Measurements from ENCODE around the gene RHBDD3.

Gene RHBDD3

GRCh38 chr22:29267858-29268510 lies at the start of gene RHBDD3, which contains the start of gene EWSR1:
RHBDD3 (minus strand) TSS chr22:29267981; CDS start chr22:29265626, 2,355 bp downstream.
EWSR1 (plus strand) TSS chr22:29268268; CDS start chr22:29268337, 69 bp downstream.
- DNase-seq = peak; percentile 95

GRCh38 chr22:29316141-29316828 lies 48.5 kb upstream of the RHBDD3 start:
- DNase-seq = no peak

- DNase-seq = peak; percentile 22
These were observed 47.7 kb upstream of the RHBDD3 start, which contains the start of gene RASL10A for GRCh38 chr22:29315286-29316140. RASL10A (minus strand) TSS chr22:29315697; CDS start chr22:29315246, 451 bp downstream.

- DNase-seq = no peak
These were observed 46.9 kb upstream of the RHBDD3 start for GRCh38 chr22:29314537-29315285.

- no peak for DNase-seq
These were observed 46.0 kb upstream of the RHBDD3 start for GRCh38 chr22:29313576-29314466.

GRCh38 chr22:29313126-29313575 lies 45.4 kb upstream of the RHBDD3 start:
- no peak for DNase-seq

- DNase-seq = no peak
These were observed 44.7 kb upstream of the RHBDD3 start for GRCh38 chr22:29312218-29313125.

GRCh38 chr22:29311464-29312217 lies 43.9 kb upstream of the RHBDD3 start:
- no peak for DNase-seq

- peak; percentile 15 for DNase-seq
These were observed 43.1 kb upstream of the RHBDD3 start for GRCh38 chr22:29310863-29311339.

- DNase-seq = no peak
These were observed 42.5 kb upstream of the RHBDD3 start for GRCh38 chr22:29310065-29310862.

- no peak for DNase-seq
These were observed 41.7 kb upstream of the RHBDD3 start for GRCh38 chr22:29309332-29310064.

- DNase-seq = no peak
These were observed 41.0 kb upstream of the RHBDD3 start for GRCh38 chr22:29308791-29309262.

GRCh38 chr22:29308148-29308790 lies 40.5 kb upstream of the RHBDD3 start:
- no peak for DNase-seq

GRCh38 chr22:29307596-29308147 lies 39.9 kb upstream of the RHBDD3 start:
- DNase-seq = no peak

- DNase-seq = peak; percentile 55
These were observed 39.2 kb upstream of the RHBDD3 start for GRCh38 chr22:29306835-29307595.

Measured in NCI-H2171 (cell line).